MM.1S (cell line): Measurements from ENCODE around the gene FMN1.

Experiments used
- DNase-seq: peaks from one replicate; pipeline ENCODE4 v3.0.0-alpha.2; 2015
- H2AFZ ChIP-seq: fragments of 300-600 bp; sonication (generic); 2 replicates; pipeline ENCODE4 v1.6.0; 2016; ENCODE audit warnings: antibody characterized with exemption, low read length
- H3F3A ChIP-seq: fragments of 300-600 bp; sonication (generic); 2 replicates; pipeline ENCODE4 v1.6.1; 2016; ENCODE audit warnings: mild to moderate bottlenecking, antibody characterized with exemption, low read length, moderate library complexity, mixed read lengths; ENCODE audit not compliant: insufficient read depth
- H3K27ac ChIP-seq: fragments of 300-600 bp; sonication (generic); 2 replicates; pipeline ENCODE4 v1.5.1; 2016; ENCODE audit warnings: mild to moderate bottlenecking, low read length
- H3K27me3 ChIP-seq: fragments of 300-600 bp; sonication (generic); replicated peaks from 2 replicates; pipeline ENCODE4 v1.6.0; 2016; ENCODE audit warnings: low read length; ENCODE audit not compliant: insufficient read depth
- H3K36me3 ChIP-seq: fragments of 300-600 bp; sonication (generic); replicated peaks from 2 replicates; pipeline ENCODE4 v1.6.1; 2016; ENCODE audit warnings: mild to moderate bottlenecking, low read length, mixed read lengths; ENCODE audit not compliant: insufficient read depth
- H3K4me1 ChIP-seq: fragments of 300-600 bp; sonication (generic); 2 replicates; pipeline ENCODE4 v1.6.1; 2016; ENCODE audit warnings: low read length, mixed read lengths
- H3K4me2 ChIP-seq: fragments of 300-600 bp; sonication (generic); 2 replicates; pipeline ENCODE4 v1.6.0; 2016; ENCODE audit warnings: low read depth, low read length
- H3K4me3 ChIP-seq: fragments of 300-600 bp; sonication (generic); 2 replicates; pipeline ENCODE4 v1.5.1; 2016; ENCODE audit warnings: low read length, mixed read lengths
- H3K79me2 ChIP-seq: fragments of 300-600 bp; sonication (generic); 2 replicates; pipeline ENCODE4 v1.6.1; 2016; ENCODE audit warnings: mixed run types, low read length, mixed read lengths
- H3K9ac ChIP-seq: fragments of 300-600 bp; sonication (generic); 2 replicates; pipeline ENCODE4 v1.6.1; 2016; ENCODE audit warnings: low read length, mixed read lengths
- H3K9me2 ChIP-seq: fragments of 300-600 bp; sonication (generic); replicated peaks from 2 replicates; pipeline ENCODE4 v1.6.1; 2016; ENCODE audit warnings: mild to moderate bottlenecking, low read length, mixed read lengths; ENCODE audit not compliant: insufficient read depth
- H3K9me3 ChIP-seq: fragments of 300-600 bp; sonication (generic); replicated peaks from 2 replicates; pipeline ENCODE4 v1.6.1; 2016; ENCODE audit warnings: mild to moderate bottlenecking, low read length, mixed read lengths; ENCODE audit not compliant: insufficient read depth
- H4K20me1 ChIP-seq: fragments of 300-600 bp; sonication (generic); 2 replicates; pipeline ENCODE4 v1.6.1; 2016; ENCODE audit warnings: mild to moderate bottlenecking, low read length, moderate library complexity, mixed read lengths; ENCODE audit not compliant: insufficient read depth
- CTCF ChIP-seq: fragments of 300-600 bp; sonication (generic); IDR thresholded peaks from 2 replicates; pipeline ENCODE4 v1.5.1; 2016; ENCODE audit warnings: antibody characterized with exemption, low read length, mixed read lengths
- EZH2 ChIP-seq: fragments of 300-600 bp; sonication (generic); optimal IDR thresholded peaks from 2 replicates; pipeline ENCODE3; 2017; ENCODE audit warnings: low read depth, mild to moderate bottlenecking, antibody characterized with exemption, low read length, mixed read lengths
- EZH2phosphoT487 ChIP-seq: fragments of 300-600 bp; sonication (generic); IDR thresholded peaks from 2 replicates; pipeline ENCODE4 v1.6.1; 2018; ENCODE audit warnings: antibody characterized with exemption, low read length

FMN1 gene

GRCh38 chr15:32922541-32922940 lies 272.0 kb downstream of the FMN1 start:
- Histone ChIP-seq H3K4me2 (no peak overlapping the region), H2AFZ (no peak overlapping the region), H3K36me3 (no peaks in the 10 kb centered on the region), H3K4me3 (no peak overlapping the region), H3K4me1 (peaks cover 19% of the 10 kb centered on the region), H3K27ac (no peak overlapping the region), H3K9me2 (no peaks in the 10 kb centered on the region), H3K9me3 (no peaks in the 10 kb centered on the region), H3K27me3 (no peaks in the 10 kb centered on the region), H3F3A (peaks cover 16% of the 10 kb centered on the region), H3K79me2 (peaks cover 15% of the 10 kb centered on the region), H4K20me1 (0 out of 2 replicates have a peak, but pooled peaks cover 3% of the 10 kb centered on the region), H3K9ac (no peak overlapping the region)
- DNase-seq, result no peak
- TF ChIP-seq EZH2 (no peak), EZH2phosphoT487 (no peak), CTCF (no peak)

GRCh38 chr15:32919749-32920414 lies 274.6 kb downstream of the FMN1 start:
- no peak overlapping the region for H3K27ac ChIP-seq
- H3K4me1 ChIP-seq, result peaks cover 15% of the 10 kb centered on the region
- H3K27me3 ChIP-seq, result no peaks in the 10 kb centered on the region
- H3K4me3 ChIP-seq, result no peak overlapping the region
- no peak overlapping the region for H3K9ac ChIP-seq
- peaks cover 11% of the 10 kb centered on the region for H3F3A ChIP-seq
- peaks cover 15% of the 10 kb centered on the region for H3K79me2 ChIP-seq
- DNase-seq, result no peak
- no peak overlapping the region for H2AFZ ChIP-seq
- 0 out of 2 replicates have a peak, but pooled peaks cover 3% of the 10 kb centered on the region for H4K20me1 ChIP-seq
- no peaks in the 10 kb centered on the region for H3K9me3 ChIP-seq
- H3K36me3 ChIP-seq, result no peaks in the 10 kb centered on the region
- TF ChIP-seq EZH2phosphoT487, result no peak
- TF ChIP-seq CTCF, result no peak
- no peak for TF ChIP-seq EZH2
- H3K4me2 ChIP-seq, result no peak overlapping the region
- no peaks in the 10 kb centered on the region for H3K9me2 ChIP-seq

- H3K9me2 ChIP-seq, result no peaks in the 10 kb centered on the region
- no peak overlapping the region for H3K4me3 ChIP-seq
Measured at GRCh38 chr15:32918547-32918946, 276.0 kb downstream of the FMN1 start.

More at GRCh38 chr15:32918547-32918946, 276.0 kb downstream of the FMN1 start:
- peaks cover 4% of the 10 kb centered on the region for H3K4me1 ChIP-seq
- no peak overlapping the region for H3K27ac ChIP-seq
- peaks cover 13% of the 10 kb centered on the region for H3K79me2 ChIP-seq
- no peak overlapping the region for H2AFZ ChIP-seq
- no peak overlapping the region for H3K4me2 ChIP-seq
- 0 out of 2 replicates have a peak, but pooled peaks cover 2% of the 10 kb centered on the region for H4K20me1 ChIP-seq
- no peaks in the 10 kb centered on the region for H3K36me3 ChIP-seq
- no peak for TF ChIP-seq EZH2
- no peak for TF ChIP-seq EZH2phosphoT487
- no peak for TF ChIP-seq CTCF
- no peaks in the 10 kb centered on the region for H3F3A ChIP-seq
- H3K9me3 ChIP-seq, result no peaks in the 10 kb centered on the region
- H3K27me3 ChIP-seq, result no peaks in the 10 kb centered on the region
- no peak overlapping the region for H3K9ac ChIP-seq
- DNase-seq, result no peak
